ENCODE data around the gene SPTLC1. TPM values are rescaled to one million over a fixed set of nuclear protein-coding genes. Genes with fewer than 3 reads are reported as not detected.
"Not testable (repeated sequence)": the region's sequence is repeated elsewhere in the genome, so short reads cannot be mapped to it uniquely, and the experiment has no call there.

Gene SPTLC1
- total and polyA plus RNA-seq, 2 donors (not counting 1 experiment from before 2014, with no cell fraction given): 26.6 to 53.5 TPM

- ChIA-PET CTCF (interaction anchor here (0.7 kb wide), 1 partner anchor 15 kb away, joined by 3 read pairs; no protein-coding TSS in a partner anchor), POLR2A (no interaction called here)
- intact Hi-C loops (cut with micrococcal nuclease): no loop called here
- H3K36me3 ChIP-seq (replicated peaks in 1 of 2; ENCODE audit: control extremely low read depth in 1 of 2, control insufficient read depth in 1 of 2, extremely low read depth in 1 of 2, insufficient read depth in 2 of 2, low read length in 1 of 2): peaks cover 0 to 5% of the 10 kb centered on the region in 2 experiments
- no peaks in the 10 kb centered on the region for H3K27me3 ChIP-seq (replicated peaks in 1 of 4; ENCODE audit: control extremely low read depth in 1 of 4, control insufficient read depth in 3 of 4, insufficient read depth in 4 of 4, low read length in 3 of 4)
- no peak overlapping the region for H3K9ac ChIP-seq (ENCODE audit: low read length)
- H2AFZ ChIP-seq (ENCODE audit: insufficient read depth, low read depth, low read length, poor library complexity, severe bottlenecking): no peak overlapping the region
- no peak overlapping the region for H3K4me2 ChIP-seq (replicated peaks; ENCODE audit: low read depth, low read length, poor library complexity, severe bottlenecking)
- H4K20me1 ChIP-seq (ENCODE audit: control insufficient read depth, insufficient read depth, low read length, poor library complexity, severe bottlenecking): no peaks in the 10 kb centered on the region
- Mint-ChIP-seq H3K9me3 (ENCODE audit: insufficient read depth) (peaks cover 14% of the 10 kb centered on the region), H3K4me3 (no peak overlapping the region), H3K4me1 (no peaks in the 10 kb centered on the region), H3K27ac (no peak overlapping the region), H3K27me3 (no peaks in the 10 kb centered on the region)
- DNase-seq (no peak), ATAC-seq (ENCODE audit: low read depth) (no peak)
- no peak overlapping the region for H3K27ac ChIP-seq (ENCODE audit: low read length in 2 of 2)
- no peaks in the 10 kb centered on the region for H3K79me2 ChIP-seq (ENCODE audit: control insufficient read depth, insufficient read depth, low read length)
- H3K4me3 ChIP-seq (ENCODE audit: control extremely low read depth in 1 of 5, extremely low read depth in 1 of 5, insufficient read depth in 1 of 5, low read depth in 2 of 5, low read length in 4 of 5): no peak overlapping the region
- 95% methylated on average over 9 of the region's 31 CpGs for WGBS (ENCODE audit: insufficient coverage)
- peaks cover 0 to 12% (median 3%) of the 10 kb centered on the region in 3 donors for H3K9me3 ChIP-seq (ENCODE audit: control extremely low read depth in 1 of 3, control insufficient read depth in 2 of 3, insufficient read depth in 1 of 3, low read length in 2 of 3)
- H3K4me1 ChIP-seq (ENCODE audit: control insufficient read depth in 2 of 2, insufficient read depth in 2 of 2, low read length in 2 of 2): no peaks in the 10 kb centered on the region
- TF ChIP-seq EZH2 (IDR thresholded peaks at IDR 0.05; ENCODE audit: borderline replicate concordance, insufficient read depth, low read depth, low read length, poor library complexity, severe bottlenecking): no peak
- TF ChIP-seq CTCF (IDR thresholded peaks at IDR 0.05): no peak
Measured at GRCh38 chr9:92026206-92027002, 88.8 kb downstream of the SPTLC1 start.

GRCh38 chr9:92021785-92022541 lies 93.2 kb downstream of the SPTLC1 start:
- H3K4me3 Mint-ChIP-seq; H3K27ac ChIP-seq (ENCODE audit: low read length in 2 of 2); H3K4me1 ChIP-seq (ENCODE audit: control insufficient read depth in 2 of 2, insufficient read depth in 2 of 2, low read length in 2 of 2); CTCF ChIA-PET; H3K36me3 ChIP-seq (replicated peaks in 1 of 2; ENCODE audit: control extremely low read depth in 1 of 2, control insufficient read depth in 1 of 2, extremely low read depth in 1 of 2, insufficient read depth in 2 of 2, low read length in 1 of 2); H3K27ac Mint-ChIP-seq; H3K4me2 ChIP-seq (replicated peaks; ENCODE audit: low read depth, low read length, poor library complexity, severe bottlenecking); H3K27me3 Mint-ChIP-seq; H3K27me3 ChIP-seq (replicated peaks in 1 of 4; ENCODE audit: control extremely low read depth in 1 of 4, control insufficient read depth in 3 of 4, insufficient read depth in 4 of 4, low read length in 3 of 4); H3K4me3 ChIP-seq (ENCODE audit: control extremely low read depth in 1 of 5, extremely low read depth in 1 of 5, insufficient read depth in 1 of 5, low read depth in 2 of 5, low read length in 4 of 5); H3K9ac ChIP-seq (ENCODE audit: low read length); H3K79me2 ChIP-seq (ENCODE audit: control insufficient read depth, insufficient read depth, low read length); ATAC-seq (ENCODE audit: low read depth); H2AFZ ChIP-seq (ENCODE audit: insufficient read depth, low read depth, low read length, poor library complexity, severe bottlenecking); H4K20me1 ChIP-seq (ENCODE audit: control insufficient read depth, insufficient read depth, low read length, poor library complexity, severe bottlenecking); H3K4me1 Mint-ChIP-seq; intact Hi-C loops (cut with micrococcal nuclease); POLR2A ChIA-PET; DNase-seq: not testable (repeated sequence)
- 67% methylated on average over 3 of the region's 7 CpGs for WGBS (ENCODE audit: insufficient coverage)
- peaks cover 12% of the 10 kb centered on the region for H3K9me3 Mint-ChIP-seq (ENCODE audit: insufficient read depth)
- H3K9me3 ChIP-seq (ENCODE audit: control extremely low read depth in 1 of 3, control insufficient read depth in 2 of 3, insufficient read depth in 1 of 3, low read length in 2 of 3): peaks cover 0 to 17% (median 3%) of the 10 kb centered on the region in 3 donors
